K562 (cell line): Measurements from ENCODE around the gene RHBDF2. TPM values are rescaled to one million over a fixed set of nuclear protein-coding genes. Genes with fewer than 3 reads are reported as not detected.

Experiments
- ATAC-seq: fragments of 200-7000 bp; cut with Tn5 transposase; 3 replicates; pipeline ENCODE4 v1.9.1; 2020; ENCODE audit warnings: moderate library complexity
- BruUV-seq: library from RNA; stranded (reverse); fragments of 400-500 nt; replicated peaks from 2 replicates; lab custom pipeline; 2021; lab: Mats Ljungman, UMichigan
- CTCF ChIA-PET: fragments of 300-600 bp; formaldehyde crosslinking; extraction: SDS; loops from one replicate; lab custom pipeline; 2021; ENCODE audit warnings: low intra/inter-chr PET ratio; lab: Yijun Ruan, JAX
- POLR2A ChIA-PET: fragments of 300-600, 350-650 bp; sonication (Branson Sonifier 250); formaldehyde crosslinking; extraction: SDS; loops from one replicate; lab custom pipeline; 2021; ENCODE audit warnings: antibody characterized with exemption, inconsistent platforms; lab: Yijun Ruan, JAX
- DNase-seq, 4 experiments: peaks; one replicate each; pipeline versions ENCODE4 v3.0.0 to v3.0.0-alpha.2; 2011 to 2018; ENCODE audit warnings: low spot score in 3 of 4, mixed read lengths in 3 of 4; ENCODE audit errors: extremely low read depth in 1 of 4
- FAIRE-seq: peaks from 2 replicates; lab custom pipeline; 2011; peaks lifted over from hg19 to GRCh38; lab: Jason Lieb, UNC
- H2AFZ ChIP-seq: 2 replicates; pipeline ENCODE4 v1.6.0; 2011; ENCODE audit warnings: low read depth, low read length, control low read depth, inconsistent platforms
- H3K27ac ChIP-seq: fragments of 200-600 bp; 3 replicates; pipeline ENCODE4 v1.8.0; 2011; ENCODE audit warnings: low read depth, mild to moderate bottlenecking, control low read depth, inconsistent platforms, low read length, moderate library complexity, mixed read lengths; ENCODE audit errors: extremely low read depth
- H3K27me3 ChIP-seq, 2 experiments: fragments of 300-600 bp in 1 of 2; 2 replicates in 1 of 2; 3 replicates in 1 of 2; pipeline versions ENCODE4 v1.6.0 to v1.8.0; 2011; ENCODE audit warnings: inconsistent platforms in 2 of 2, low read length in 2 of 2, mild to moderate bottlenecking in 1 of 2, mixed read lengths in 1 of 2, moderate library complexity in 1 of 2; ENCODE audit not compliant: control insufficient read depth in 2 of 2, insufficient read depth in 2 of 2
- H3K36me3 ChIP-seq: fragments of 300-600 bp; 3 replicates; pipeline ENCODE4 v1.8.0; 2011; ENCODE audit warnings: mild to moderate bottlenecking, low read length, inconsistent platforms; ENCODE audit not compliant: control insufficient read depth, insufficient read depth
- H3K4me1 ChIP-seq, 2 experiments: fragments of 200-600 bp in 1 of 2; replicated peaks in 1 of 2; 2 replicates in 1 of 2; 3 replicates in 1 of 2; pipeline versions ENCODE4 v1.5.1 to v1.8.0; 2011; ENCODE audit warnings: inconsistent platforms in 2 of 2, low read length in 2 of 2, mild to moderate bottlenecking in 1 of 2, mixed read lengths in 1 of 2, moderate library complexity in 1 of 2; ENCODE audit not compliant: control insufficient read depth in 2 of 2, insufficient read depth in 2 of 2
- H3K4me2 ChIP-seq: 2 replicates; pipeline ENCODE4 v1.6.1; 2011; ENCODE audit warnings: low read length, control low read depth, inconsistent platforms, mixed read lengths; ENCODE audit not compliant: insufficient read depth
- H3K4me3 ChIP-seq: fragments of 200-600 bp; sonication (generic), shearing (Covaris generic); 2 replicates; pipeline ENCODE4 v1.5.1; 2016; ENCODE audit warnings: control low read depth, inconsistent platforms
- H3K79me2 ChIP-seq: fragments of 200-600 bp; 3 replicates; pipeline ENCODE4 v1.8.0; 2011; ENCODE audit warnings: low read length, inconsistent platforms; ENCODE audit not compliant: control insufficient read depth, insufficient read depth
- H3K9ac ChIP-seq, 2 experiments: 2 replicates each; pipeline versions ENCODE4 v1.6.0 to v1.6.1; 2011; ENCODE audit warnings: low read depth in 2 of 2, low read length in 2 of 2, control low read depth in 1 of 2, inconsistent platforms in 1 of 2, mild to moderate bottlenecking in 1 of 2, mixed read lengths in 1 of 2; ENCODE audit not compliant: insufficient read depth in 1 of 2
- H3K9me1 ChIP-seq: one replicate; pipeline ENCODE4 v1.6.0; 2011; ENCODE audit warnings: inconsistent platforms, mild to moderate bottlenecking, low read length, moderate library complexity; ENCODE audit not compliant: control insufficient read depth, insufficient read depth
- H3K9me3 ChIP-seq: replicated peaks from 2 replicates; pipeline ENCODE4 v1.5.1; 2011; ENCODE audit warnings: low read depth, low read length, inconsistent platforms; ENCODE audit not compliant: control insufficient read depth, insufficient read depth
- H4K20me1 ChIP-seq: replicated peaks from 2 replicates; pipeline ENCODE4 v1.6.1; 2011; ENCODE audit warnings: low read length, inconsistent platforms, mixed read lengths; ENCODE audit not compliant: control insufficient read depth, insufficient read depth
- GABPB2 ChIP-seq: fragments of 250-450 bp; sonication (Bioruptor Pico); conservative IDR thresholded peaks from 2 replicates; pipeline ENCODE4 v1.5.1; 2021; ENCODE audit warnings: mild to moderate bottlenecking
- HIVEP1 ChIP-seq: fragments of 250-450 bp; sonication (Bioruptor Pico); IDR thresholded peaks from 2 replicates; pipeline ENCODE4 v1.4.0; 2020; ENCODE audit warnings: mild to moderate bottlenecking
- KAT2B ChIP-seq: IDR thresholded peaks from one replicate; pipeline ENCODE4 v1.6.1; 2012; ENCODE audit warnings: low read depth, mild to moderate bottlenecking, control low read depth, inconsistent platforms, low read length, moderate library complexity
- LEF1 ChIP-seq: fragments of 450-650 bp; IDR thresholded peaks from 2 replicates; pipeline ENCODE4 v1.6.1; 2016; ENCODE audit warnings: mild to moderate bottlenecking
- NONO ChIP-seq, 2 experiments: fragments of 200-400 bp in 1 of 2; fragments of 450-650 bp in 1 of 2; formaldehyde crosslinking in 1 of 2; IDR thresholded peaks; 2 replicates each; pipeline ENCODE4 v1.6.1; 2017; ENCODE audit warnings: low read depth in 2 of 2, mild to moderate bottlenecking in 2 of 2, moderate library complexity in 2 of 2, low read length in 1 of 2
- PKNOX1 ChIP-seq: fragments of 450-650 bp; IDR thresholded peaks from 2 replicates; pipeline ENCODE4 v1.6.1; 2016
- TAF15 ChIP-seq: fragments of 200-400 bp; formaldehyde crosslinking; IDR thresholded peaks from 2 replicates; pipeline ENCODE4 v1.6.1; 2017; ENCODE audit warnings: mild to moderate bottlenecking, low read depth, low read length, moderate library complexity
- TAL1 ChIP-seq: fragments of 450-650 bp; IDR thresholded peaks from 2 replicates; pipeline ENCODE4 v1.6.1; 2016; ENCODE audit warnings: mild to moderate bottlenecking
- ZNF354B ChIP-seq: fragments of 250-450 bp; sonication (Bioruptor Pico); IDR thresholded peaks from 2 replicates; pipeline ENCODE4 v1.4.0; 2020
- ZNF436 ChIP-seq: fragments of 250-450, 450-650 bp; sonication (Bioruptor Pico); formaldehyde crosslinking; IDR thresholded peaks from 2 replicates; pipeline ENCODE4 v1.7.0; 2020; ENCODE audit warnings: mild to moderate bottlenecking
- WGBS: fragments of 100-300 bp; shearing (Covaris generic); methylation state at CpG from one replicate; pipeline ENCODE4 v1.1.6; 2016; ENCODE audit warnings: low coverage, mixed read lengths; ENCODE audit not compliant: insufficient coverage; ENCODE audit errors: missing lambda C conversion rate; 5-methylcytosine and 5-hydroxymethylcytosine counted together
- in situ Hi-C: fragments of 300-500 bp; cut with MboI; formaldehyde crosslinking; loops from 4 replicates; pipeline ENCODE4 v1.15.0; 2018; ENCODE audit warnings: inconsistent platforms, mixed read lengths
- intact Hi-C: fragments of 100-400 bp; cut with micrococcal nuclease; formaldehyde crosslinking; loops from 2 replicates; pipeline ENCODE4 v1.14.2; 2022
- polyA plus RNA-seq, 8 experiments: library from polyadenylated mRNA; depleted of rRNA in 4 of 8; stranded (reverse) in 5 of 8; unstranded in 3 of 8; fragments of >200 nt; fragmentation: Nextera tagmentation in 2 of 8; fragmentation: Illumina TruSeq in 1 of 8; extraction: Ambion mirVana in 2 of 8; extraction: Trizol in 1 of 8; gene quantifications; 2 replicates each; pipeline versions ENCODE4 v1.2.1 to v1.2.3, GENCODE V29; 2011 to 2014; ENCODE audit warnings: inconsistent platforms in 1 of 8, missing spikeins in 1 of 8
- total RNA-seq, 7 experiments: library from RNA; depleted of rRNA in 6 of 7; stranded (reverse); fragments of >200 nt in 6 of 7; fragmentation: Illumina TruSeq in 2 of 7; extraction: Trizol in 2 of 7; gene quantifications; 2 replicates each; pipeline versions ENCODE4 v1.2.1 to v1.2.3, GENCODE V29; 2011 to 2021; ENCODE audit warnings: low replicate concordance in 1 of 7
- TF ChIP-seq, protein P1 (sequence below): fragments of 250-450 bp; sonication (Bioruptor Pico); IDR thresholded peaks from 2 replicates; pipeline ENCODE4 v1.8.0; 2021; ENCODE audit warnings: moderate library complexity, mild to moderate bottlenecking, inconsistent platforms
- TF ChIP-seq, protein P2 (sequence below): fragments of 450-650 bp; conservative IDR thresholded peaks from 2 replicates; pipeline ENCODE4 v1.6.1; 2016; ENCODE audit warnings: missing genetic modification characterization, low read depth, mild to moderate bottlenecking, missing compliant biosample characterization, moderate library complexity

Gene RHBDF2
- total and polyA plus RNA-seq, 9 of the 15 experiments (the other 6 are each of a cell fraction or from before 2014, with no cell fraction given), result 0.04 to 2.8 (median 1.1) TPM

- no peak for DNase-seq
- no peaks in the 10 kb centered on the region for H3K9me3 ChIP-seq
- H3K4me3 ChIP-seq, result no peak overlapping the region
- ChIA-PET CTCF (no interaction called here), POLR2A (interaction anchor here (0.6 to 1.1 kb wide), 2 partner anchors 11 to 99 kb away, joined by 3 to 4 read pairs; no protein-coding TSS in a partner anchor)
- no peaks in the 10 kb centered on the region for H3K36me3 ChIP-seq
- in situ Hi-C loops, result no loop called here
- peaks cover 10% of the 10 kb centered on the region; the same call in 1 of the 2 replicates for H4K20me1 ChIP-seq
- H3K9me1 ChIP-seq, result peaks cover 4% of the 10 kb centered on the region
- no peak overlapping the region for H2AFZ ChIP-seq
- H3K9ac ChIP-seq, result no peak overlapping the region
- ATAC-seq, result no peak
- H3K4me2 ChIP-seq, result no peak overlapping the region
- no peak for FAIRE-seq
- WGBS, result 47% methylated on average over 6 of the region's 6 CpGs
- intact Hi-C loops, result no loop called here
- BruUV-seq, result no TSS peak
- H3K4me1 ChIP-seq, result peaks cover 9 to 51% of the 10 kb centered on the region in 2 experiments; a peak in 4 of 5 replicates
- no peaks in the 10 kb centered on the region for H3K79me2 ChIP-seq
- no peak overlapping the region for H3K27ac ChIP-seq
- peaks cover 0 to 10% of the 10 kb centered on the region in 2 experiments; a peak in 2 of 5 replicates for H3K27me3 ChIP-seq
- TF ChIP-seq, protein P1, sequence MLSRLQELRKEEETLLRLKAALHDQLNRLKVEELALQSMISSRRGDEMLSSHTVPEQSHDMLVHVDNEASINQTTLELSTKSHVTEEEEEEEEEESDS (CRISPR knock-in tag), result no peak
- TF ChIP-seq KAT2B (no peak), ZNF436 (no peak), TAF15 (no peak), PKNOX1 (no peak), ZNF354B (CRISPR knock-in tag) (no peak), LEF1 (no peak), GABPB2 (CRISPR knock-in tag) (no peak), NONO (IDR thresholded peaks at IDR 0.05; ENCODE audit: low read depth in 2 of 2, low read length in 1 of 2) (no peak), TAL1 (no peak), HIVEP1 (CRISPR knock-in tag) (no peak)
- TF ChIP-seq, protein P2, sequence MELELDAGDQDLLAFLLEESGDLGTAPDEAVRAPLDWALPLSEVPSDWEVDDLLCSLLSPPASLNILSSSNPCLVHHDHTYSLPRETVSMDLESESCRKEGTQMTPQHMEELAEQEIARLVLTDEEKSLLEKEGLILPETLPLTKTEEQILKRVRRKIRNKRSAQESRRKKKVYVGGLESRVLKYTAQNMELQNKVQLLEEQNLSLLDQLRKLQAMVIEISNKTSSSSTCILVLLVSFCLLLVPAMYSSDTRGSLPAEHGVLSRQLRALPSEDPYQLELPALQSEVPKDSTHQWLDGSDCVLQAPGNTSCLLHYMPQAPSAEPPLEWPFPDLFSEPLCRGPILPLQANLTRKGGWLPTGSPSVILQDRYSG (tag), result no peak
Measured at GRCh38 chr17:76496464-76496863, 4.8 kb downstream of the RHBDF2 start.
